ENCODE data around the gene RALGDS. TPM values are rescaled to one million over a fixed set of nuclear protein-coding genes. Genes with fewer than 3 reads are reported as not detected.
A peak's percentile ranks its signal among the peaks of the same experiment; 100 is the strongest.

RALGDS gene
- total and polyA plus RNA-seq, 2 of the 13 experiments (the other 11 are each of a cell fraction or from before 2014, with no cell fraction given), result 12.9 to 25.5 TPM

GRCh38 chr9:133113163-133113948 is 7.7 kb downstream of the RALGDS start:
- DNase-seq (ENCODE audit: low spot score) (no peak), FAIRE-seq (no peak), ATAC-seq (no peak)
- ChIA-PET POLR2A (interaction anchor here (0.9 to 1.9 kb wide), 2 partner anchors 31 to 83 kb away, joined by 3 to 7 read pairs; no protein-coding TSS in a partner anchor), CTCF (ENCODE audit: low intra/inter-chr PET ratio, low total read pairs) (no interaction called here)
- Histone ChIP-seq H3K79me2 (ENCODE audit: insufficient read depth, low read length) (no peaks in the 10 kb centered on the region), H3K27ac (ENCODE audit: extremely low read length, insufficient read depth, low read length) (no peak overlapping the region), H3K36me3 (replicated peaks in 1 of 2; ENCODE audit: control insufficient read depth in 1 of 2, insufficient read depth in 2 of 2, low read length in 2 of 2) (peaks cover 9 to 19% of the 10 kb centered on the region in 2 experiments; a peak in 4 of 5 replicates), H3K27me3 (ENCODE audit: control insufficient read depth in 1 of 2, insufficient read depth in 2 of 2, low read length in 2 of 2) (no peaks in the 10 kb centered on the region), H3K4me3 (replicated peaks in 1 of 3; ENCODE audit: insufficient read depth in 1 of 3, low read depth in 2 of 3, low read length in 3 of 3) (no peak overlapping the region), H3K9me3 (ENCODE audit: low read length) (no peaks in the 10 kb centered on the region), H3K9ac (ENCODE audit: insufficient read depth, low read depth, low read length) (no peak overlapping the region), H4K20me1 (ENCODE audit: insufficient read depth, low read length) (peaks cover 31% of the 10 kb centered on the region; the same call in 1 of the 2 replicates), H3K4me2 (ENCODE audit: low read depth, low read length) (no peak overlapping the region; the same call in 1 of the 2 replicates), H2AFZ (ENCODE audit: low read length) (no peak overlapping the region), H3K4me1 (ENCODE audit: insufficient read depth, low read length) (peaks cover 20% of the 10 kb centered on the region)
- BruUV-seq (replicated peaks), result no TSS peak
- peak in 1 of 2 experiments; percentile 23; a peak in 1 of 4 replicates for TF ChIP-seq MAFK (conservative IDR thresholded peaks at IDR 0.05 in 1 of 2, IDR thresholded peaks at IDR 0.05 in 1 of 2; ENCODE audit: low read length in 2 of 2)
- TF ChIP-seq HDAC2 (CRISPR knock-in tag; IDR thresholded peaks at IDR 0.05), result no peak
- WGBS (ENCODE audit: low lambda C conversion rate), result 92% methylated on average over 17 of the region's 19 CpGs
- intact Hi-C loops (cut with micrococcal nuclease; ENCODE audit: unreplicated experiment) (no loop called here), in situ Hi-C loops (cut with HindIII; ENCODE audit: extremely low pct_ligation_motif_present, low pct_unique_long_range_greater_than_20kb) (no loop called here)

- H4K20me1 ChIP-seq (ENCODE audit: insufficient read depth, low read length), result peaks cover 30% of the 10 kb centered on the region; the same call in 1 of the 2 replicates
- no peak overlapping the region for H3K9ac ChIP-seq (ENCODE audit: insufficient read depth, low read depth, low read length)
- 96% methylated on average over 7 of the region's 7 CpGs for WGBS (ENCODE audit: low lambda C conversion rate)
- ChIA-PET CTCF (ENCODE audit: low intra/inter-chr PET ratio, low total read pairs) (no interaction called here), POLR2A (no interaction called here)
- no peak for DNase-seq (ENCODE audit: low spot score)
- peaks cover 20% of the 10 kb centered on the region for H3K4me1 ChIP-seq (ENCODE audit: insufficient read depth, low read length)
- ATAC-seq, result no peak
- intact Hi-C loops (cut with micrococcal nuclease; ENCODE audit: unreplicated experiment) (no loop called here), in situ Hi-C loops (cut with HindIII; ENCODE audit: extremely low pct_ligation_motif_present, low pct_unique_long_range_greater_than_20kb) (no loop called here)
- FAIRE-seq, result no peak
- H3K27ac ChIP-seq (ENCODE audit: extremely low read length, insufficient read depth, low read length), result no peak overlapping the region
- H3K27me3 ChIP-seq (ENCODE audit: control insufficient read depth in 1 of 2, insufficient read depth in 2 of 2, low read length in 2 of 2), result no peaks in the 10 kb centered on the region
- no TSS peak for BruUV-seq (replicated peaks)
- no peak overlapping the region for H3K4me3 ChIP-seq (replicated peaks in 1 of 3; ENCODE audit: insufficient read depth in 1 of 3, low read depth in 2 of 3, low read length in 3 of 3)
- peaks cover 14 to 26% of the 10 kb centered on the region in 2 experiments; a peak in 4 of 5 replicates for H3K36me3 ChIP-seq (replicated peaks in 1 of 2; ENCODE audit: control insufficient read depth in 1 of 2, insufficient read depth in 2 of 2, low read length in 2 of 2)
- H3K79me2 ChIP-seq (ENCODE audit: insufficient read depth, low read length), result no peaks in the 10 kb centered on the region
- H3K9me3 ChIP-seq (ENCODE audit: low read length), result no peaks in the 10 kb centered on the region
- H2AFZ ChIP-seq (ENCODE audit: low read length), result no peak overlapping the region
- H3K4me2 ChIP-seq (ENCODE audit: low read depth, low read length), result no peak overlapping the region
- TF ChIP-seq LCORL (IDR thresholded peaks at IDR 0.05) (no peak), LCORL (CRISPR knock-in tag; IDR thresholded peaks at IDR 0.05) (no peak), EEA1 (CRISPR knock-in tag; IDR thresholded peaks at IDR 0.05; ENCODE audit: borderline replicate concordance) (no peak), ZHX1 (CRISPR knock-in tag; IDR thresholded peaks at IDR 0.05; ENCODE audit: low read depth) (no peak), MBD4 (IDR thresholded peaks at IDR 0.05; ENCODE audit: borderline replicate concordance, low read length) (no peak), ZNF138 (CRISPR knock-in tag; IDR thresholded peaks at IDR 0.05; ENCODE audit: low read depth) (no peak), ZNF30 (CRISPR knock-in tag; IDR thresholded peaks at IDR 0.05) (no peak), KDM5A (IDR thresholded peaks at IDR 0.05; ENCODE audit: borderline replicate concordance, low read length) (no peak), ZNF547 (CRISPR knock-in tag; IDR thresholded peaks at IDR 0.05) (no peak), ZNF878 (CRISPR knock-in tag; IDR thresholded peaks at IDR 0.05) (no peak), E2F2 (CRISPR knock-in tag; IDR thresholded peaks at IDR 0.05; ENCODE audit: borderline replicate concordance) (no peak), TAF1 (CRISPR knock-in tag; IDR thresholded peaks at IDR 0.05) (no peak), ZNF205 (CRISPR knock-in tag; IDR thresholded peaks at IDR 0.05) (no peak)
These were observed 8.4 kb downstream of the RALGDS start for GRCh38 chr9:133112663-133113026.
